Measurements from ENCODE around the gene RMI2.

RMI2 gene

DNA sequence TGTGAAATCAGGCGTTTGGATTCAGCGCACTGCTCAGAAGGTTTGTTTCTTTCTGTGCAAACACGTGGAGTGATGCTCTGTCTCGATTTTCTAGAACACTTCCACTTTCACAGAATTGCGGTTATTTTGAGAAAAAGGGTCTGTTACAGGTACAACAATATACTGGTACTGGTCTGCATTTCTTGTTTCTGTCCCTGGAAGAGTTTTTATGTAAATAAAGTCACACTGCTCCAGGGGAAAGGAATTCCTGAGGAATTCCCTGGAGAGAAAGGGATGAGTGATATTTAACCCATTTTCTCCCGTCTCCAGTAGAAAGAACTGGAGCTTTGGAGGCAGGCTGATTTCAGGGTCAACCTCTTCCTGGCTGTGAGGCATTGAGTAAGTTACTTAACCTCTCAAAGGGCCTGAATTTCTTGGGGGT is 16.2 kb upstream of the RMI2 start:
- no peak for DNase-seq

DNA sequence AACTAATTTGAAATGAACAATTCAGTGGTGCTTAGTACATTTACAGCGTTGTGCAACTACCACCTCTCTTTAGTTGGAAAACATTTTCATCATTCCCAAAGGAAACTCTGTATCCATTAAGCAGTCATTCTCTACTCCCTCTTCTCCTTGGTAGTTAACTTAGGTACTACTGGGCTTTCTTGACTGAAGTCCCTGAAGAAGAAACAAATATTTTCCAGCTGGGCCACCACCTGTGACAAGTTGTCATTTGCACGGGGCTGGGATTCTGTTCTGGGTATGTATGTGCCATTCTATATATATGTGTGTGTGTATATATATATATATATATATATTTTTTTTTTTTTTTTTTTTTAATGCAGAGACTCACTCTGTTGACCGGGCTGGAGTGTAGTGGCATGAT is 15.4 kb upstream of the RMI2 start:
- no peak for DNase-seq

DNA sequence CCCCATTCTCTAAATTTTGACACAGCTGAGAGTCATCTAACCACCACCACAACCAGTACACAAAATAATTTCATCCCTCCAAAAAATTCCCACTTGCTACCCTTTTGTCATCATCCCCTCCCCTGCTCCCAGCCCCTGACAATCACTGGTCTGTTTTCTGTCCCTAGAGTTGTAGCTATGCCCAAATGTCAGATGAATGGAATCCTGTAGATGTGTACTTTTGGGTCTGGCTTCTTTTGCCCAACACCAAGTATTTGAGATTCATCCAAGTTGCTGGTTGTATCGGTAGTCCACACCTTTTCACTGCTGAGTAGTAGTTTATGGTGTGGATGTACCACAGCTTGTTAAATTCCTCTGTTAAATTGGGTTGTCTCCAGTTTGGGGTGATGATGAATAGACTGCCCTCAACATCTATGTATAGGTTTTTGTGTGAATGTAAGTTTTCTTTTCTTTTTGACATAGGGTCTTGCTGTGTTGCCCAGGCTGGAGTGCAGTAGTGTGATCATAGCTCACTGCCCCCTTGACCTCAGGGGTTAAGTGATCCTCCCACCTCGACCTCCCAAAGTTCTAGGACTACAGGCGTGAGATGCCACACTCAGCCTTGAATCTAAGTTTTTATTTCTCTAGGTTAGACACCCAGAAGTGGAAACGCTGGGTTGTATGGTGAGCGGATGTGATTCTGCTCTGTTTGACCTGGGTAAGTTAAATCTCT is 14.6 kb upstream of the RMI2 start:
- DNase-seq: no peak

DNA sequence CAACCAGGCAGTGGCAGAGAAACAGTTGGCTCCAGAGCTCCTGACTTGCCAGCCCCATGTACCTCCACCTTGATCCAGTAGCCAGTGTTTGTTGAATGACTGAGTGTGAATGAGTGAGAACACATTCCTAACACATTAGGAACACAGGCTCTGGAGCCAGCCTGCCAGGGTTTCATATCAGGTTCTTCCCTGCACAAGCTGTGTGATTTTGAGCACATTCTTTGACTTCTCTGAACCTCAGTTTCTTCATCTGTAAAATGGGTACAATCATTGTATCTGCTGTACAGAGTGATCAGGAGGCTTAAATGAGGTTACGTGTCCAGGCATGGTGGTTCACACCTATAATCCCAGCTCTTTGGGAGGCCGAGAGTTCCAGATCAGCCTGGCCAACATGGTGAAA is 13.3 kb upstream of the RMI2 start:
- DNase-seq: no peak

DNA sequence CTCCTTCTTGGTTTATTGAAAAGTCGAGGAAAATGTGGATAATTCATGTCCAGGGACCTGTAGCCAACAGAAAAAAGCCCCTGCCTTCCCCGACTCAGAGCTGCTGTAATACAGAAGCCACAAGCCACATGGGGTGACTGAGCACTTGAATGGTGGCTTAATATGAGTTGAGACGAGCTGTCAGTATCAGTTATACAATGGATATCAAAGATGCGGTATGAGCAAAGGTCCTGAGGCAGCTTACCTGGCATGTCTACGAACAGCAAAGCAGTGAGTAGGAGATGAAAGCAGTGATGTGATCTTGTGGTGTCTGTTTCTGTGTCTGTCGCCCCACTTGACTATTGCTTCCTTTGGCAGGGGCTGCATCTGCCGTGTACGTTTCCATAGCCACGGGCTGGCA is 12.2 kb upstream of the RMI2 start:
- no peak for DNase-seq

DNA sequence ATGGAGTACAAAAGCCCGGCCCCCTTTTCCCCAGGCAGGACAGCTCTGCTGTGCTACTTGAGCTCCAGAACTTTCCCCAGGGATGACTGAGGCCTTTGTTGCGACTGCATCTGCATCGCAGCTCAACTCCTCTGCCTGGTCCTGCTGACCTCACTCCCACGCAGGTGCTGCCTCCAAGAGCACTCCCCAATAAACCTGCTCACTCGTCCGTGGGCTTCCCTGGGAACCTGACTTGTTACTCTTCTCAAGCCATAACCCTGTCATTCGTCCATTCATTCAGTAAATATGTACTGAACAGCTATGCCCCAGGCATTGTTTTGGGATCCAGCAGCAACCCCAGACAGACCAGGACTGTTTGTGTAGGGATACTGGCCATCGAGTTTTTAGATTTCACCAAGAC is 11.6 kb upstream of the RMI2 start:
- DNase-seq: no peak

DNA sequence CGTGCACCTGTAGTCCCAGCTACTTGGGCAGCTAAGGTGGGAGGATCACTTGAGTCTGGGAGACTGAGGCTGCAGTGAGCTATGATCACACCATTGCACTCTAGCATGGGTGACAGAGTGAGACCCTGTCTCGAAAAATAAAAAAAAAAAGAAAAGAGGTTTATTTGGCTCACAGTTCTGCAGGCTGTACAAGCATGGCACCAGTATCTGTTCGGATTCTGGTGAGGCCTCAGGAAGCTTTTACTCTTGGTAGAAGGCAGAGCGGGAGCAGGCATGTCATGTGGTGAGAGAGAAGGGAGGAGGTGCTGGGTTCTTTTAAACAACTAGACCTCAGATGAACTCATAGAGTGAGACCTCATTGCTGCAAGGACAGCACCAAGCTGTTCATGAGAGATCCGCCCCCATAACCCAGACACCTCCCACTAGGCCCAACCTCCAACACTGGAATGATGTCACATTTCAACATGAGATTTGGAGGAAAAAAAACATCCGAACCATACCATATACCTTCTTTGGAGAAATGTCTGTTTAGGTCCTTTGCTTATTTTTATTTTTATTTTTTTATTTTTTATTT is 10.3 kb upstream of the RMI2 start:
- no peak for DNase-seq

DNA sequence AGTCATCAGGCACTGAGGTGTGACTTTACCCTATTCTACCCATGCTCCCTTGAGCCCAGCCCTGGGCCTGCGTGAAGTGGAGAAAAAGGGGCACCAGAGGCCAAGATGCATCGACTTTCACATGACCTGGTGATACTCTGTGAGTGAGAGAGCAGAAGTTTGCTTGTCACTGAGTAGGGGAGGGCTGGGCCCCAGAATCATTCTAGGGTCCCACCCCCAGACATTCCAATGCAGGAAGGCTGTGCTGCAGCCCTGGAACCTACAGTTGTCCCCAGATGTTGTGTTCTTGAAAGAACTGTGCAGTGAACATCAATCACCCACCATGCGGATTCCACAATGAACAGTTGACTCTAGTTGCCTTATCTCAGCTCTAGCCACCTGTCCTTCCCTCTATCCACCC is 6.2 kb upstream of the RMI2 start:
- DNase-seq: no peak

DNA sequence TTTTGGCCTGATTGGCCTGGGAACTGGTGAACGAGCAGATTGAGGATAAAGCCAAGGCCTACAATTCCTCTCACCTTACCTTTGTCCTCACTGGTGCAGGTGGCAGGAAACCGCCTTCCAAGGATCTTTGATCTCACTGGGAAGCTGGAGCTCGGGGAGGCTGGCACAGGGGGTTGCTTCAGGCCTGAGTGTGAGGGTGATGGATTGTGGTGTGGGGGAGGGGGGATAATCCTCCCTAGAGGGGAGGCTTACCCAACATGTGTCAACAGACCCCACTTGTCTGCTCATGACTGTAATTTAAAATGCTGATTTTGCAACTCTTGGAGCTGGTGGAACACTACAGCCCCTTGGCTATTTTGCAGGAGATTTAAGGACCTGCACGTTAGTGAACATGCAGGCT is 4.5 kb upstream of the RMI2 start:
- DNase-seq: no peak

DNA sequence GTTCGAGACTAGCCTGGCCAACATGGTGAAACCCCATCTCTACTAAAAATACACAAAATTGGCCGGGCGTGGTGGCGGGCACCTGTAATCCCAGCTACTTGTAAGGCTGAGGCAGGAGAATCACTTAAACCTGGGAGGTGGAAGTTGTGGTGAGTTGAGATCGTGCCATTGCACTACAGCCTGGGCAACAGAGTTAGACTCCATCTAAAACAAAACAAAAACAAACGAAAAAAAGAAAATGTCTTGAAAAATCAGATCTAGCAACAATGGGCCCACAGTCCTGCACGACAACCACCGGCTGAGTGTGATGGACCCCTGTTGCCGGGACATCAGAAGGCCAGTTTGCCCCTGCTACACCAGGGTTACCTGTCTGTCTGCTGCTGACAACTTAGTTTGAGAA is 3.9 kb upstream of the RMI2 start:
- no peak for DNase-seq

DNA sequence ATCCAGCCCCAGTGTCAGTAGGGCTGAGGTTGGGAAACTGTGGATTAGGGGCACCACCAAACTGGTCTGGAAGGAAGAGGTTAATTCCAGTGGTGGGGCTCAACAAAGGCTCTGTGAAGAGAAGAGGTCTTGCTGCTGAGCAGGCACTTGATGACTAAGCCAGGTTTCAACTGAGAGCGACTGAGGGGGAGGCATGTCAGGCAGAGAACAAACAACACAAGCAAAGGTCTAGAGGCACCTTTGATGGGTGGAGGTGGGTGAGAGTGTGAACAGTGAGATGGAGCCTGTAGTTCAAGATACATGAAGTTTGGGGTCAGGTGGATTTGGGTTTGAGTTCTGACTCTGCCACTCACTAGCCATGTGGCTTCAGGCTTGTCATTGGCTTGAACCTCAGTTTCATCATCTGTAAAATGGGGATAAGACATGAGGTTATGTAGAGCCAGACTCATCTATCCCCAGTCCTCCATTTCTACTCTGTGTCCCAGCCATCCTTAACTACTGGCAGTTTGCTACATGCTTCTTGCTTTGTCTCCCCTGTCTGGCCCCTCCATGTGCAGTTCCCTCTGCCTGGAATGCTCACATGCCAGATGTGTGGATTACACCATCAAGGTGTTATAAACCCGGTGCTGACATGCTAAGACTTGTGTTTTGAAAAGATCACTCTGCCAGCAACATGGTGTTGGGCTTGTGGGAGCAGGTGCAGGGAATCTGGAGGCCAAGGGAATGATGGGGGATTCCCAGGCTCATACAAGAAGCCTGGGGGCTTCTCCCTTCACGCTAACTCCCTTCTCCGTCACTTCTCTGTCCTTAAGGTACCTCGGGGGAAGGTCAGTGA is 3.0 kb upstream of the RMI2 start:
- peak; percentile 21 for DNase-seq

DNA sequence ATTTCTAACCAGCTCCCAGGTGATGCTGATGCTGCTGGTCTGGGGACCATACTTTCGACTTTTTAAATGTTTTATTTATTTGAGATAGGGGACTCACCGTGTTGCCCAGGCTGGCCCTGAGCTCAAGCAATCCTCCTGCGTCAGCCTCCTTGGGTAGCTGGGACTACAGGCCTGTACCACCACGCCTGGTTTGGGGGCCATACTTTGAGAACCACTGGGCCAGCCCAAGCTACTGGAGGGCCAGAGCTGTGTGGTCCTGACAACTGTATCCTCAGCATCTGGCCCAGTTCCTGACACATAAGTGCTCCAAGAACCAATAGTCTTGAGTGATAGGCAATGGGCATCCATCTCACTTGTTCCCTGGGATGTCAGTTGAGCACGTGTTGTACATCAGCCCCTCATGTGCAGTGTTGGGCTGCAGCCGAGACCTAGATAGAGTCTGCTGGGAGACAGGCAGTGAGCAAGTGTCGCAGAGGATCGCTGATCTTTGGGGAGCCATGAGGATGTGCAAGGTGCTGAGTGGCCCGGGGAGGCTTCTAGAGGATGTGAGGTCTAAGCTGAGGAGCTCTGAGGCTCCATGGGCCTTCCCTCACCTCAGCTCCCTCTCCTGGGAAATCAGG is 1.6 kb downstream of the RMI2 start:
- DNase-seq: no peak

DNA sequence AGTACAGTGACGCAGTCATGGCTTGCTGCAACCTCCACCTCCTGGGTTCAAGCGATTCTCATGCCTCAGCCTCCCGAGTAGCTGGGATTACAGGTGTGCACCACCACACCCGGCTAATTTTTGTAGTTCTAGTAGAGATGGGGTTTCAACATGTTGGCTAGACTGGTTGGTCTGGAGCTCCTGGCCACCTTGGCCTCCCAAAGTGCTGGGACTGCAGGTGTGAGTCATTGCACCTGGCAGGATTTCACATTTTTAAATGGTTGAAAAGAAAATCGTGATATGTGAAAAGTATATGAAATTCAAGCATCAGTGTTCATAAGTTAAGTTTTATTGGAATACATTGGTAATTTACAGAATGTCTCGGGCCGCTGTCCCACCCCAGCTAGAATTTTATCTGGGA is 2.6 kb downstream of the RMI2 start:
- DNase-seq: no peak

DNA sequence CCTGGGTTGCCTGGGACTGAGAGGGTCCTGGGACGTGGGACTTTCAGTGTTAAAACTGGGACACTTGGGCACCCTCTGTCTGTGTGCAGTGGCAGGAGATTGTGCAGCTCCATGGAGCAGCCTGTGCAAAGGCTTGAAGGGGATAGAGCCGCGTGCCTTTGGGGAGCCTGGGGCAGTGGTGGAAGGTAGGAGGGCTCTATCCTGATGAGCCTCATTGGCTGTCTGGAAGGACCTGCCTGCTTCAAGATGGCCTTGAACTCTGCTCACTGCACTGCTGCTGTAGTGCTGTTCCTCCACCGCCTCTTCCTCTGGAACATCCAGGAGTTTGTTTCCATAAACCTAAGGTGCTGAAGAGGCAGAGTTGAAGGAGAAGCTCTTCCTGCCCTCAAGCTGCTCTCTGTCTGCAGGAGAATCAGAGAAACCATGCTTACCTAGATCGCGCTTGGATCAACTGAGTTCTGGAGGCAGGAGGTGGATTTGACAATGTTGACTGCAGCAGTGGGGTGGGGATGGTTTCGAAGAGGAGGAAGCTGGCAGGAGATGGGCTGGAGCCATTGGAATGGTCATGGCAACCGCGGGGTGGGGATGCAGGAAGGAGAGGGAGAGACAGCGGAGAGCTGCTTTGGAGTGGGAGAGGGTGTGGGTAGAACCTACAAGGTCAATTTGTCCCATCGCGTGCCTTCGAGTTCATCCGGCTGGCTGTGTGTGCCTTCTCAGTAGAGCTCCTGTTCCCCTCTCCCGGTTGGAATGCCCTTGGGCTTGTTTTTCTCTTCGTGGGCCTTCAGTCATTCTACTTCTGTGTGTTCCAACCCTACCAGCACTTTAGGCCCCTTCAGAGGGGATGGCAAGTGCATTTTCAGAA is 3.7 kb downstream of the RMI2 start:
- no peak for DNase-seq

DNA sequence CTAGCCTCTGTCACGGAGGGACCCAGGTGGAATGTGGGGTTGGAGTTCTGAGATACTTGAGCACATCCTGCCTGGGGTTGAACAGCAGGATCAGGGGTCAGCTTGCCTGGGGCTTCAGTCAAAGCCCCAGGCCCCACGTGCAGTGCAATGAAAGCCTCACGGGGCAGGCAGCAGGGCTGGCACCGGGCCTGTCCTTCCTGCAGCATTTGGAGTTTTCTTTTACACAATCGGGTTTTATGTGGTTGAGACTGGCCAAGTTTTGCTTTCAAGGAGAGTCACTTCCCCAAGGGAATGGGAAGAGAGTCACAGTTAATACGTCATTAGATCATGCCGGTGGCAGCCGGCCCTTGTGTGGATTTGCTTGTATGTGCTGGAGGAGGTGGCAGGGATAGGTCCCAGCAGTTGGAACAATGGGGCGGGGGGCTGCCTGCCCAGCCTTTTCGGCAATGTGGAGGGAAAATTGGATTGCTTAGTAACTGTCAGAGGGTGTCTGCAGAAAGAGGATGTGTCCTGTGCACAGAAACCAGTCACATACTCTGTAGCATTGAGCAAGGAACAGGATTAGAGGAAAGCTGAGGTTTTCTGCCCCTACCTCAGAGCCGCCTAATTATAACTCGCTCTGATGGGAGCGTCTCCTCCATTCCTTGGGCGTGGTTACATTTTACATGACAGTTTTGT is 4.5 kb downstream of the RMI2 start:
- DNase-seq: no peak

DNA sequence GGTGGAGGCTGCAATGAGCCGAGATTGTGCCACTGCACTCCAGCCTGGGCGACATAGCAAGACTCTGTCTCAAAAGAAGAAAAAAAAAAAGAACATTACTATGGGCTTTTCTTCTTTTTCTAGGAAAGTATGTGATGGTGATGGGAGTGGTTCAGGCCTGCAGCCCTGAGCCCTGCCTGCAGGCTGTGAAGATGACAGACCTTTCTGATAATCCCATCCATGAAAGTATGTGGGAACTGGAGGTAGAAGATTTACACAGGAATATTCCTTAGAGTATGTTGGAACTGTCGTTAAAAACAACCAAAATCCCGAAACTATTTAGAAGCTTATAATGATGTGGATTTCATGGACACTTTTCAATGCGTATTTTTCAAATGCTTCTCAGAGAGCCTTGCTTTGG is 5.3 kb downstream of the RMI2 start:
- no peak for DNase-seq

DNA sequence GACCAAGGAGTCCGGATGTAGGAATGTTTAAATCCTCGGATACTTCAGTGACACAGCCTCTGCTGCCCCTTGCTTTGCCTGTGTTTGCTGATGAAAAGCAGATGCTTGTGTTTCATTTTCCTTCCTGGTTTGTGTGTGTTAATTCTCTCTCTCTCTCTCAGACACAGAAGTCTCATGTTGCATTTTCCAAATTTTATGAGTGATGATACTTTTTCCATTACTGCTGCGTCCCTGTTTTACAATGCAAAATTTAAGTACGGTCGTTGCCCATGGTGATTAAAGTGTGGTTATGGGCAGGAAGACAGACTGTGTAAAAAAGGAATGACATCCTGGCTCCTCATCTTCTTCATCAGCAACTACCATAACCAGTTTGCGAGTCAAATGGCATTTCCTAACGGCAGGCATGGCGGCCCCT is 5.7 kb downstream of the RMI2 start:
- no peak for DNase-seq

DNA sequence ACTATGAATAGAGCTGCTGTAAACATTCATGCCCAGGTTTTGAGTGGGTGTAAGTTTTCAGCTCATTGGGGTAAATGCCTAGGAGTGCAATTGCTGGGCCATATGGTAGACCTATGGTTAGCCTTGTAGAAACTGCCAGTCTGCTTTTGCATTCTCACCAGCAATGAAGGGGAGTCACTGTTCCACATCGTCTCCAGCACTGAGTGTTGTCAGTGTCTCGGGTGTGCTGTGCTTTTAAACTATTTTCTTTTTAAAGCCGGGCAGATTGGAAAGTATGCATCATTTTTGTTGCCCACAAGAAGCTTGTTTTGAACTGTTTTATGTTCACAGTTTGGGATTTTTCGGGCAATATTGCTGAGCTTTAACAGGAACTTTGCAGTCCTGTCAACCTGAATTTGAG is 7.9 kb downstream of the RMI2 start:
- DNase-seq: no peak

DNA sequence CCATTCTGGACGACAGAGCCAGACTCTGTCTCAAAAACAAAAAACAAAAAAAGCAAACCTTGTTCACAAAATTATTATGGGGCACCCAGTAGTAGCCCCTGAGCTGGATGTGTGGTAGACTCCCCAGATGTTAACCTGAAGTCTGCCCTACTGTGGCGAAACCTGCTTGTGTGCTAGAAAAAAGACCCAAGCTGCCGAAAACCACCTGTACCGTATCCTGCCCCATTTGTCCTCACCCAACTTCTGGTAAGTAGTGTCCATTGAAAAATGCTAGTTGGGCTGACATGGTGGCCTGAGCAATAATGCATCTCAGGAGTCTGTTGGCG is 9.1 kb downstream of the RMI2 start:
- DNase-seq: no peak

DNA sequence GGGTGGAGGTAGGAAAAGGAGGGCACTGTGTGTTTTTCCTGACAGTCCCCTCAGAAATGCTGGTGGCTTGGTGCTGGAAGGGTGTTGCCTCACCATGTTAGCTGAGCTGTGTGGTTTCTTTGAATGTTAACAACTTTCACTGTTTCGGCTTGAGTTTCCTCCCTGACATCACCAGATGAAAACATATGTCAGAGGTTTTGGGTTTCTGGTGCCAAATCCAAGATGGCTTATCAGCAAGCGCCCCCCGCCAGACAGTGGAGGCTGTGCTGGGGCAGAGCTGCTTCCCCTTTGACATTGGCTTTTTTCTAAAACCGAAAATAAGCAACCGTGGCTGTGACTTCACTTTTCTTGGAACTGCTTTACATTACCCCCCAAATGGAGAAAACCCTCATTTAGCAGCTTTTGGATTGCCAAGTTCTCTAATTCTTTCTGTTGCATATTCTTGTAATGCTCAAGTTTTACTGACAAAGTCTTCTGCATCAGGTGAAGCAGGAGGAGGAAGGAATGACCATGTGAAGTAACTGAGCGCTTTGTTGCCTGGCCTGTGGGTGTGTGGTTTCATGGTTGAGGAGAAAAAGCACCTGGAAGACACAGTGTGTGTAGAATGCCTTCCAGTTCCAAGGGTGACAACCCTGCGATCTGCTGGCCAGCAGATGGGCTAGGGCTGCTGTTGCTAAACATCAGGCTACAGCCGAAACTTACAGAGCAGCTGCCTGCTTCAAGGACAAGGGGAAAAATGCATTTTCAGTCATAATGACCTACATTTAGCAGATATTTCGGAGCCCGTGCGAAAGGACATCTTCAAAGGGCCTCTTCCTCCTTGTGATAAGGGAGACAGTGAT is 9.7 kb downstream of the RMI2 start:
- DNase-seq: peak; percentile 69

DNA sequence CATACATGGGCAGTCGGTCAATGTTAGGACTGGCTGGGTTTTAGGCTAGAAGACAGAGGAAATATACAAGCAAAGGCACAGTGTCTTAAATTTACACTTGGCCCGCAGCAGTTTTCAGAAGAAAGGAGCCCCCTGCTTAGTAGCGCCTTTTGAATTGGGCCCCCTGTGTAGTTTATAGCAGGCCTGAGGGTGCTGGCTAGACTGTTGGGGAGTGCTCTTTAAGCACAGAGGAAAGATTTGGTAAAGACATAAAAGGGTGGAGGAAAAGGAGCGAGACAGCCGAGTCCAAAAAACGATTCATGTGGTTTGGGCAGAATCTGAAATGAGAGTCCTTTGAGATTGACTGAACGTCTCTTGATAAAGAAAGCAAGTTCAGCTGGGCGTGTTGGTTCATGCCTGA is 10.6 kb downstream of the RMI2 start:
- no peak for DNase-seq

All from stimulated activated CD4-positive, alpha-beta T cell treated with anti-CD3 and anti-CD28 coated beads, Interleukin-4, amount 100 ng/mL, for 1 hour (primary cell).